NCI-H146 treated with DMSO at 0.1 percent for 48 hours (cell line): ENCODE results near the gene ACVR1B.
A peak's percentile ranks its signal among the peaks of the same experiment; 100 is the strongest.

Experiments
- DNase-seq: peaks from one replicate; lab custom pipeline; 2025; ENCODE audit not compliant: unreplicated experiment; lab: John Stamatoyannopoulos, UW

ACVR1B gene

GRCh38 chr12:52020539-52021336, 69.2 kb downstream of the ACVR1B start:
- peak; percentile 71 for DNase-seq

GRCh38 chr12:52022841-52023181, 71.3 kb downstream of the ACVR1B start:
- DNase-seq: peak; percentile 61

GRCh38 chr12:52023182-52023975, 71.9 kb downstream of the ACVR1B start:
- peak; percentile 64 for DNase-seq

- DNase-seq: peak; percentile 64
These were observed 72.6 kb downstream of the ACVR1B start for GRCh38 chr12:52023976-52024688.

GRCh38 chr12:52024845-52025230, 73.3 kb downstream of the ACVR1B start:
- no peak for DNase-seq

GRCh38 chr12:52026263-52026662, 74.8 kb downstream of the ACVR1B start:
- DNase-seq: no peak

- DNase-seq: no peak
These were observed 75.8 kb downstream of the ACVR1B start for GRCh38 chr12:52027085-52027843.

- peak; percentile 93 for DNase-seq
These were observed 78.2 kb downstream of the ACVR1B start for GRCh38 chr12:52029685-52030084.

GRCh38 chr12:52032446-52032803, 80.9 kb downstream of the ACVR1B start:
- DNase-seq: no peak

GRCh38 chr12:52032804-52033445, 81.4 kb downstream of the ACVR1B start:
- DNase-seq: peak; percentile 96

GRCh38 chr12:52033446-52034140, 82.1 kb downstream of the ACVR1B start:
- DNase-seq: no peak

- no peak for DNase-seq
These were observed 83.7 kb downstream of the ACVR1B start for GRCh38 chr12:52035190-52035589.

GRCh38 chr12:52035926-52036325, 84.4 kb downstream of the ACVR1B start:
- no peak for DNase-seq

- DNase-seq: peak; percentile 42
These were observed 85.2 kb downstream of the ACVR1B start for GRCh38 chr12:52036587-52037171.

- DNase-seq: no peak
These were observed 85.9 kb downstream of the ACVR1B start for GRCh38 chr12:52037248-52037861.

GRCh38 chr12:52038447-52038846, 86.9 kb downstream of the ACVR1B start:
- no peak for DNase-seq

- DNase-seq: no peak
These were observed 89.5 kb downstream of the ACVR1B start for GRCh38 chr12:52041035-52041434.

GRCh38 chr12:52041695-52042123, 90.2 kb downstream of the ACVR1B start:
- DNase-seq: no peak
